ENCODE measurements around the gene NDUFB2.

GRCh38 chr7:140738280-140738679 lies 41.8 kb downstream of the NDUFB2 start:
- TF ChIP-seq POLR2A (IDR thresholded peaks at IDR 0.05; ENCODE audit: low read depth, low read length), result no peak
- no peak for TF ChIP-seq POU2F2 (IDR thresholded peaks at IDR 0.05; ENCODE audit: low read depth, low read length)

Data from GM12891 (cell line).